ENCODE data around the gene ADARB2.

The ADARB2 gene

DNA sequence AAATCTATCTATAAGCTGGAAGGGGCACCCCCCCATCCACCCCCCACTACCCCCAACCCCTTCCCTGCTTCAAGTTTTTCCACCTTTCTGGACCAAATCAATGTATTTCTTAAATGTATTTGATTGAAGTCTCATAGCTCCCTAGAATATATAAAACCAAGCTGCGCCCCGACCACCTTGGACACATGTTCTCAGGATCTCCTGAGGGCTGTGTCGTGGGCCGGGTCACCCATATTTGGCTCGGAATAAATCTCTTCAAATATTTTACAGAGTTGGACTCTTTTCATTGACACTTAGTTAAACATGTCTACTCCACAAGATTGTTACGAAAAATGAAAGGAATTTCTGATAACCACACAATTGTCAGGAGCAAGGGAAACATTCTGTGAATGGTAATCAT is 215.6 kb downstream of the ADARB2 start:
- Histone ChIP-seq H3K4me3 (replicated peaks; ENCODE audit: insufficient read depth, low read length) (no peak overlapping the region), H3K27me3 (ENCODE audit: insufficient read depth, poor library complexity, severe bottlenecking) (no peaks in the 10 kb centered on the region), H3K27ac (replicated peaks) (no peak overlapping the region)
- TF ChIP-seq POLR2AphosphoS5 (IDR thresholded peaks at IDR 0.05; ENCODE audit: low read depth): no peak
- TF ChIP-seq, protein P1, sequence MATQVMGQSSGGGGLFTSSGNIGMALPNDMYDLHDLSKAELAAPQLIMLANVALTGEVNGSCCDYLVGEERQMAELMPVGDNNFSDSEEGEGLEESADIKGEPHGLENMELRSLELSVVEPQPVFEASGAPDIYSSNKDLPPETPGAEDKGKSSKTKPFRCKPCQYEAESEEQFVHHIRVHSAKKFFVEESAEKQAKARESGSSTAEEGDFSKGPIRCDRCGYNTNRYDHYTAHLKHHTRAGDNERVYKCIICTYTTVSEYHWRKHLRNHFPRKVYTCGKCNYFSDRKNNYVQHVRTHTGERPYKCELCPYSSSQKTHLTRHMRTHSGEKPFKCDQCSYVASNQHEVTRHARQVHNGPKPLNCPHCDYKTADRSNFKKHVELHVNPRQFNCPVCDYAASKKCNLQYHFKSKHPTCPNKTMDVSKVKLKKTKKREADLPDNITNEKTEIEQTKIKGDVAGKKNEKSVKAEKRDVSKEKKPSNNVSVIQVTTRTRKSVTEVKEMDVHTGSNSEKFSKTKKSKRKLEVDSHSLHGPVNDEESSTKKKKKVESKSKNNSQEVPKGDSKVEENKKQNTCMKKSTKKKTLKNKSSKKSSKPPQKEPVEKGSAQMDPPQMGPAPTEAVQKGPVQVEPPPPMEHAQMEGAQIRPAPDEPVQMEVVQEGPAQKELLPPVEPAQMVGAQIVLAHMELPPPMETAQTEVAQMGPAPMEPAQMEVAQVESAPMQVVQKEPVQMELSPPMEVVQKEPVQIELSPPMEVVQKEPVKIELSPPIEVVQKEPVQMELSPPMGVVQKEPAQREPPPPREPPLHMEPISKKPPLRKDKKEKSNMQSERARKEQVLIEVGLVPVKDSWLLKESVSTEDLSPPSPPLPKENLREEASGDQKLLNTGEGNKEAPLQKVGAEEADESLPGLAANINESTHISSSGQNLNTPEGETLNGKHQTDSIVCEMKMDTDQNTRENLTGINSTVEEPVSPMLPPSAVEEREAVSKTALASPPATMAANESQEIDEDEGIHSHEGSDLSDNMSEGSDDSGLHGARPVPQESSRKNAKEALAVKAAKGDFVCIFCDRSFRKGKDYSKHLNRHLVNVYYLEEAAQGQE (IDR thresholded peaks at IDR 0.05; ENCODE audit: insufficient replicate concordance, low read depth): no peak
- no peak for TF ChIP-seq SPI1 (IDR thresholded peaks at IDR 0.05; ENCODE audit: borderline replicate concordance, low read depth)
- TF ChIP-seq, protein P2, sequence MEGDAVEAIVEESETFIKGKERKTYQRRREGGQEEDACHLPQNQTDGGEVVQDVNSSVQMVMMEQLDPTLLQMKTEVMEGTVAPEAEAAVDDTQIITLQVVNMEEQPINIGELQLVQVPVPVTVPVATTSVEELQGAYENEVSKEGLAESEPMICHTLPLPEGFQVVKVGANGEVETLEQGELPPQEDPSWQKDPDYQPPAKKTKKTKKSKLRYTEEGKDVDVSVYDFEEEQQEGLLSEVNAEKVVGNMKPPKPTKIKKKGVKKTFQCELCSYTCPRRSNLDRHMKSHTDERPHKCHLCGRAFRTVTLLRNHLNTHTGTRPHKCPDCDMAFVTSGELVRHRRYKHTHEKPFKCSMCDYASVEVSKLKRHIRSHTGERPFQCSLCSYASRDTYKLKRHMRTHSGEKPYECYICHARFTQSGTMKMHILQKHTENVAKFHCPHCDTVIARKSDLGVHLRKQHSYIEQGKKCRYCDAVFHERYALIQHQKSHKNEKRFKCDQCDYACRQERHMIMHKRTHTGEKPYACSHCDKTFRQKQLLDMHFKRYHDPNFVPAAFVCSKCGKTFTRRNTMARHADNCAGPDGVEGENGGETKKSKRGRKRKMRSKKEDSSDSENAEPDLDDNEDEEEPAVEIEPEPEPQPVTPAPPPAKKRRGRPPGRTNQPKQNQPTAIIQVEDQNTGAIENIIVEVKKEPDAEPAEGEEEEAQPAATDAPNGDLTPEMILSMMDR (IDR thresholded peaks at IDR 0.05; ENCODE audit: insufficient read depth, low read length): no peak
- TF ChIP-seq GABPA (IDR thresholded peaks at IDR 0.05; ENCODE audit: low read depth): no peak
- no peak for DNase-seq (ENCODE audit: low read depth in 1 of 2, low spot score in 1 of 2)

DNA sequence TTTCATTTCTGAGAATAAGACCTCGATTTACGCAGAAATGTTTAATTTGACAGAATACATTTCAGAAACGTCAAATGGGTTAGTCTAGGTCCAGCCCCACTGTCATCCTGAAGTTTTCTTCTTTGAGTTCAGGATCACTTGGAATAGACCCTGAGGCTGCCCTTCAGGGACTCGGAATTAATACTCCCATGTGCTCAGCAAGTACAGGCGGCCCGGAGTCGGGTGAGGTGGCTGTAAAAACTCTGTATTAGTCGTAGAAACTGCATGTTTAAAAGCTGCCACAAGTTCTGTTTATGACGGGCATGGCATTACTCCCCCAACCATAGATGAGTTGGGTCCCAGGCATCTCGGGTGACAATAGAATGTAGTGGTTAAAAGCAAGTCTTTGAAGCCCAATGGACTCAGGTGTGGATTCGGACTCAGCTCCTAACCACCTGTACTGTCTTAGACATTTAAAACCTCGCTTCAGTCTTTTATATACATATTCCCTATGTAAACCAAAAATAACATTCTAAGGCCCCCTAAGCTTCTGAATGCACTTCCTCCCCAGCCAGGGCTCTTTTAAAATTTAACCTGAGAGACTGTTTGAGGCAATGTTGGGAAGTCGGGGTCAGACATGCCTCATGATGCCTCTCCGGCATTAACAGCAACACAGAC is 216.3 kb downstream of the ADARB2 start:
- TF ChIP-seq, protein P1 (IDR thresholded peaks at IDR 0.05; ENCODE audit: insufficient replicate concordance, low read depth): no peak
- TF ChIP-seq, protein P2 (IDR thresholded peaks at IDR 0.05; ENCODE audit: insufficient read depth, low read length): no peak
- no peak for TF ChIP-seq SPI1 (IDR thresholded peaks at IDR 0.05; ENCODE audit: borderline replicate concordance, low read depth)
- no peak for TF ChIP-seq POLR2AphosphoS5 (IDR thresholded peaks at IDR 0.05; ENCODE audit: low read depth)
- no peak for TF ChIP-seq GABPA (IDR thresholded peaks at IDR 0.05; ENCODE audit: low read depth)
- Histone ChIP-seq H3K27ac (replicated peaks) (no peak overlapping the region), H3K27me3 (ENCODE audit: insufficient read depth, poor library complexity, severe bottlenecking) (no peaks in the 10 kb centered on the region), H3K4me3 (replicated peaks; ENCODE audit: insufficient read depth, low read length) (no peak overlapping the region)
- no peak for DNase-seq (ENCODE audit: low read depth in 1 of 2, low spot score in 1 of 2)

DNA sequence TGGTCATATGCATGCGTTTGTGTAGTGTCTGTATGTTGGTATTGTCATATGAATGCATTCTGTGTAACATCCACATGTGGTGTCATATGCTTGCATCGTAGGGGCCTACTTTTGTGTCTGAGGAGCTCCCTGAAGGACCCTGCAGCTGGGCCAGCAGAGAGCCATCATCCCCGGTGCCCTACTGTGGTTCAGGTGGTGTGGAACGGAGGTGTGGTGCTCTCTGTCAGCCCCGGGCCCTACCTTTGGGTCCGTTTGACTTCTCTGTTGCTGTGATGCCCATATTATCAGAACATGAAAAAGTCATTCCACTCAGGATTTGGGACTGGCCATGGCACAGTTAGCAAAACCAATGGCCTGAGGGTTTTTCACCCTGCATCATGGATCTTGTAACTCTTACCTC is 217.9 kb downstream of the ADARB2 start:
- no peak for TF ChIP-seq SPI1 (IDR thresholded peaks at IDR 0.05; ENCODE audit: borderline replicate concordance, low read depth)
- TF ChIP-seq GABPA (IDR thresholded peaks at IDR 0.05; ENCODE audit: low read depth): no peak
- TF ChIP-seq, protein P2 (IDR thresholded peaks at IDR 0.05; ENCODE audit: insufficient read depth, low read length): no peak
- TF ChIP-seq, protein P1 (IDR thresholded peaks at IDR 0.05; ENCODE audit: insufficient replicate concordance, low read depth): no peak
- TF ChIP-seq POLR2AphosphoS5 (IDR thresholded peaks at IDR 0.05; ENCODE audit: low read depth): no peak
- H3K27me3 ChIP-seq (ENCODE audit: insufficient read depth, poor library complexity, severe bottlenecking): no peaks in the 10 kb centered on the region
- no peak for DNase-seq (ENCODE audit: low read depth in 1 of 2, low spot score in 1 of 2)

More for the DNA sequence above, 217.9 kb downstream of the ADARB2 start:
- Histone ChIP-seq H3K27ac (replicated peaks) (no peak overlapping the region), H3K4me3 (replicated peaks; ENCODE audit: insufficient read depth, low read length) (no peak overlapping the region)

Data from HL-60 (cell line).